H1 (cell line): Measurements from ENCODE around the gene DHRS2. TPM values are rescaled to one million over a fixed set of nuclear protein-coding genes. Genes with fewer than 3 reads are reported as not detected.

Experiments
- CHD7 ChIP-seq: fragments of 300-600 bp; sonication (generic); IDR thresholded peaks from 2 replicates; pipeline ENCODE4 v1.7.1; 2012; ENCODE audit warnings: low read length, moderate library complexity, mild to moderate bottlenecking, inconsistent platforms; ENCODE audit not compliant: insufficient replicate concordance
- polyA plus RNA-seq, 7 experiments: library from polyadenylated mRNA; depleted of rRNA in 3 of 7; stranded (reverse) in 5 of 7; unstranded in 2 of 7; fragments of >200 nt in 5 of 7; fragments of 200-250 nt in 2 of 7; gene quantifications; 1 replicate in 5 of 7; 2 replicates in 1 of 7; 4 replicates in 1 of 7; pipeline versions ENCODE4 v1.2.1 to v1.2.3, GENCODE V29; 2011 to 2013; ENCODE audit warnings: missing spikeins in 2 of 7, mixed read lengths in 2 of 7
- total RNA-seq: library from RNA; stranded (reverse); fragmentation: NEBNext Ultra II Directional; extraction: Animal tissue kit (Norgen Biotek cat#: 25700); gene quantifications from 2 replicates; pipeline ENCODE4 v1.2.1, GENCODE V29; 2021

Gene DHRS2
- total and polyA plus RNA-seq, 2 of the 8 experiments (the other 6 are each of a cell fraction or from before 2014, with no cell fraction given): 1.1 to 3.5 TPM

GRCh38 chr14:23605931-23606585 is 30.1 kb upstream of the DHRS2 start (continued):
- no peak for TF ChIP-seq CHD7
